NCI-H82 (cell line): ENCODE results near the gene TSR2.

ENCODE experiments used
- DNase-seq: peaks from one replicate; lab custom pipeline; 2025; lab: John Stamatoyannopoulos, UW

The TSR2 gene

GRCh38 chrX:54439960-54440871, at the start of gene TSR2:
Gene TSR2, plus strand, starts transcription at chrX:54440404. Its CDS starts 18 bp downstream, at chrX:54440422.
- DNase-seq, result peak; percentile 94

- DNase-seq, result no peak
These were observed 43.1 kb upstream of the TSR2 start for GRCh38 chrX:54397113-54397512.

- no peak for DNase-seq
These were observed 32.9 kb upstream of the TSR2 start for GRCh38 chrX:54407266-54407665.

DNA sequence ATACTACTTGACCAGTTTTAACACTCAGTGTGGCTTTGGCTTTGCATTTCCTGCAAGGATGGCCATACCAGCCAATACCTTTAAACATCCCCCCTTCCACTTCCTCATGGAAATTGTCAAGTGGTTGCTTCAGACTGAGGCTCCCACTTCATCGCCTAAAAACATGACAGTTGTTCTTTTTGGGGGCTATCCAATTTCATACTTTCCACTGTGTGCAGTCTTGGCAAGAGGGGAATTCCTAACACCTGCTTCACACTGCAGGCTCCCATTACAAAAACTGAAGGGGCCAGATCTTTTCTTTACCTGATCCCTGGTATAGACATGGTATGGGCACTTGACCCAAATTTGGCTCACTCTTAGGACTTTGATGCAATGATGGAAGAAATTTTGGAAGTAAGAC, 28.5 kb upstream of the TSR2 start:
- DNase-seq, result no peak

DNA sequence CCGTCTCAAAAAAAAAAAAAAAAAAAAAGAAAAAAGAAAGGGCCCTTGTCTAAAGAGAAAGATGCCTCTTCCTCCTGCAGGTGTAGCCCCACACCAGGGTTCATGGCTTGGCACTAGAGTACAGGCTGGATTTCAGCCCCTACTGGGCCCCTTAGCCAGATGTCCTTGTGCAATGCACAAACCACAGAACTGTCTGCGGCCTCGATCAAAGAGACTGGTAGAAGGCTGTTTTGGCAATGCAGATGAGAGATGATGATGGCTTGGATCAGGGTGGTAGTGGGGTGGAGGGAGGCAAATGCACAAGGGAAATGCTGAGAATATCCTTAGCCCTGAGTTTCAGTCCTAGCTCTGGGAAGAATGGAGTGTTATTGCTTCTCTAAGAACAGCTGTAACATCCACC, 26.5 kb upstream of the TSR2 start:
- DNase-seq, result peak; percentile 20

DNA sequence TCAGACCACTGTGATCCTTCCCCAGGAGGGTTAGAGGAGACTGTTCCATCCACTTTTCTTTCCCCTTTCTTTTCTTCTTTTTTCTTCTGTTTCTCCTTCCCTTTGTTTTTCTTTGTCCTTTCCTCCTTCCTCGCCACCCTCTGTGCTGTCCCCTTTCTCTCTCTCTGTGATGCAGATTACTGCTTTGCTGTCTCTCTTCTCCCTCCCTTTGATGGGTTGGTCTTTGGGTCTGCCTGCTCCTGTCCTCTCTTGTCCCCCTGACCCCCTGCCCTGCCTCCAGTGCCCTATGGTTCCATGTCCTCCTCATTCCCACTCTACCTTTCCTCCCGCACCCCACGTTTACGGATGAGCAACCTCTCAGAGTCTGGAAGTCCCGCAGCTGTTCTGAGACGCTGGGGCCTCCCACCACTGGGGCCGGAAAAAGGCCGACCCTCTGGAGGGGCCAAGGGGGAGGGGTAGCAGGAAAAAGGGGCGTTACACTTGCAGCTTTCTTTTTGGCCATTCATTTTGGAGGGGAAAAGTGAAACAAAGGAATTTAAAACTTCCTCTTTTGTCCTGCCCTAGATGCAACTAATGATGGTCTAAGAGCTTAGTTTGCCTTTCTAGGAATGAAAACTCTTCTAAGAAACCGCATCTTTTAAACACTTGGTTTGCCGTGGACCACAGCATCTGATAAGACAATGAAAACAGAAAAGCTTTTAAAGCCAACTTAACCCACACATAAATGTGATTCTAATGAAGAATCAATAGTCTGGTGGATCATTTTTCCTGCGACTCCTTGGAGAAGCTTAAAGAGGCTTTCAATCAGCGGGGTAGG, 24.5 kb upstream of the TSR2 start:
- no peak for DNase-seq

DNA sequence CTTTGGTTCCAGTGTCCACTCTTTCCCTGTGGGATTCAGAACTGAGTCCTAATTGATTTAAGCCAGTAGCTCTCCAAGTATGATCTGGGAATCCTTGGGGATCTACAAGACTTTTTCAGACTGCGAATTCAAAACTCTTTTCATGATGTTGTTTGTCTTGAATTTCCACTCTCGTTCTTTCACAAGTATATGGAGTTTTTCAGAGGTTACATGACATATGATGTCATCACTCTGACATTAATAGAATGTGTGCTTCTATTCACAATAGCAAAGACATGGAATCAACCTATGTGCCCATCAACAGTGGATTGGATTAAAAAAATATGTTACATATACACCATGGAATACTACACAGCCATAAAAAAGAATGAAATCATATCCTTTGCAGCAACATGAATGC, 23.2 kb upstream of the TSR2 start:
- no peak for DNase-seq

DNA sequence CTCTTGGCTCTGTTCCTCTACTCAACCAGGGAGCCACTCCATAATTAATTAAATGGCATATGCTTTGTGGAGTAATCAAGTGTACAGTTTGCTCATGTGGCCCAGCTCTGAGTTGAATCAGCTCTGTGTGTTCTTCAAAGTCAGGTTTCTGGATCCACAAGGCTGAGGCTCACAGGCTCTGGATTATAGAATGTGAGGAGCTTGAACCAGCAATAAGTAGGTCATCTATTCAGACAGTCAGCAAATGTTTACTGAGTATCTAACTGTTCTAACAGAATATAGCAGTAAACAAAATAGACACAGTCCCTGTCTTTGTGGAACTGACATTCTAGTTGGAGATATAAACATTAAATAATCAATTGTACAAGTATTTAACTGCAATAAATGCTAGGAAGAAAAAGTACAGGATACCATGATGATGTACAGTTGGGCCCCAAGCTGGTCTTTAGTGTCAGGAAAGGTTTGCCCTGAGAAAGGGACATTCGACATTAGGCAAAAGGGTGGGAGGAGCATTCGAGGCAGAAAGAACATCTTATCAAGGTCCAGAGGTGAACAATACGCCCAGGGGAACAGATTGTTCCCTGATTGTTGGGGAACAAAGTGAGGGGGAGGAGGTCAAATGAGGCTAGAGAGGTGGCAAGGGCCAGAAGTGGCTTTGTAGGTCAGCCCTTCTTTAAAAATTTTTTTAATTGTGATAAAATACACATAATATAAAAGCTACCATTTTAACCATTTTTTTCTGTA, 20.5 kb upstream of the TSR2 start:
- DNase-seq, result peak; percentile 13

- no peak for DNase-seq
These were observed 18.0 kb upstream of the TSR2 start for GRCh38 chrX:54422168-54422567.

DNA sequence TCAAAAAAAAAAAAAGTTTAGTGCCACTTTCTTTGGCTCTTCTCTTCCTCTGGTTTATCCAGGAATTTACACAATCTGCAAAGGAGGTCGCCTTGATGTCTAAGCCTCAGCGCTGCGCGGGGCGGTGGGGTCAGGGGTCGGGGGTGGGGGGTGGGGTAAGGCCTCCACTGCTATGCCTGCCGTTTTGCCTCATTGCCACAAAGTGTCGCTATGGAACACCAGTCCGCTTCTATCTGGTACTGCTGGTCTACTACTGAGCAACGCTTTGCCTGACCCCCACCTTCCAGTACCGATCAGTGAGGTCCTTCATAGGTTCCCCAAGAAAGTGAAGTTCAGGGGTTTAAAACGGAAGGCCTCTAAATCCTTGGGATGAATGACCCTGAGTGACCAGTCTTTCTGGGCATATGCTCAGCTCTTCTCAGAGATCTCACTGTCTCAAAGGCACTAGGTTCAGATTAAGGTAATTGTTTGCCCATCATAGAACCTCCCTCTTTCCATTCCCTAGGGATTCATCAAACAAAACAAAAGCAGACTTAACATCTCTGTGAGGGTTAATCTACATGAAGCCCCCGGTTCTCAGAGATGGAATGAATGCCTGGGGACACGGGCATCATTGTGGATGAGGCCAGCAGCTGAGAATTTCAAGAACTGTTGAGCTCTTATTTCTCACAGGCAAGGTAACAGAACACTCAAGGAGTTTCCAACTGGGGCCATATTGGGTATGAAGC, 16.9 kb upstream of the TSR2 start:
- no peak for DNase-seq

DNA sequence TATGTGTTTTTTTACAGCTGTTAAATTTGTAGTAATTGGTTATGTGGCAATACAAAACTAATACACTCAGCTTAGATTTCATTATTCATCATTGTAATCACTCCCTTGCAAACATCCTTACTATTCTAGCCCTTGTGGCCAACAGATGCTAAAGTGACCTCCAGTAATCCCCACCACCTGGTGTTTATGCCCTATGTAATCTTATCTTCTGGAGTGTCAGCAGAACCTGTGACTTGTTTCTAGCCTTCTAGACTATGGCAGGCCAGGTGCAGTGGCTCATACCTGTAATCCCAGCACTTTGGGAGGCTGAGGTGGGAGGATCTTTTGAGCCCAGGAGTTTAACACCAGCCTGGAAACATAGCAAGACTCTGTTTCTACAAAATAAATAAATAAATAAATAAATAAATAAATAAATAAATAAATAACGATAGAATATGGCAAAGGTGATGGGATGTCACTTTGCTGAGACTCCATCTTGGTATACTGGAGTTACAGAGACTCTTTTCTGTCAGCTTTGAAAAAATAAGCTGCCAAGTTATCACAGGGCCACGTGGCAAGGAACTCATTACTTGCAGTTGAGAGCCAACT, 12.3 kb upstream of the TSR2 start:
- peak; percentile 93 for DNase-seq

DNA sequence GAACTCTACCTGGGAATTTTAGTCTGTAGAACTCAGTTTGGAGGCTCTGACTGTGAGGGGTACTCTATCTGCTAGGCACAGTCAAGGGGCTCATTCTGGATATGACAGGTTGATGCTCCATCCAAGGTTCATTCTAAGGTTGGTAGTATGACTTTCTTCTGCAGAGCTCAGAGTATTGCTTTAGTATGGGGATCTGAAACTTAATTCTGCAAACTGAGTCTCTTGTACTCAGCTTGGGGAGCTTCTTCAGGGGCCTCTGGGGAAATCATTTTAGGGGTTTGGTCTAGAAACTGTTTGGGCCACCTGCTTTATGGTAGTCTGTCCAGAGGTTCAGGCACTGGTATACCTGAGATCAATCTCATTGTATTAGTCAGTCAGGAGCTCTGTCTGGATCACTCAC, 9.7 kb upstream of the TSR2 start:
- DNase-seq, result no peak

DNA sequence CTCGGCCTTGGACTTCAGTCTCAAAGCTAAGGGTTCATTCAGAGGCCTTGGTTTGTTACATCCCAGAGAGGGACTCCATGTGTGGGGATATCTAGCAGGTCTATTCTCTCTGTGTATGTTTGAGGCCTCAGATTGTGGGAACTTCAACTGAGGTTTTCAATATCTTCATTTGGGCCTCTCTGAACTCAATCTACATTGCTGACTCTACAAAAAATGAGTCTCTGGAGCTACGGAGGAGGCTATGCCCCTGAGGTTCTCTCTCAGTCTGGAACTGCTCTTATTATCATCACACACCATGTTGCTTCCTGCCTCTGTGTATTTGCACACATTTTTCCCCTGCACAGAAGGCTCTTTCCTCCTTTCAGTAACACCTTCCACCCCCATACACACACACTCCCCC, 5.1 kb upstream of the TSR2 start:
- no peak for DNase-seq

- no peak for DNase-seq
These were observed 2.6 kb downstream of the TSR2 start for GRCh38 chrX:54442790-54443189.

GRCh38 chrX:54444752-54445151, 4.5 kb downstream of the TSR2 start:
- no peak for DNase-seq

- no peak for DNase-seq
These were observed 5.9 kb downstream of the TSR2 start for GRCh38 chrX:54446084-54446483.

DNA sequence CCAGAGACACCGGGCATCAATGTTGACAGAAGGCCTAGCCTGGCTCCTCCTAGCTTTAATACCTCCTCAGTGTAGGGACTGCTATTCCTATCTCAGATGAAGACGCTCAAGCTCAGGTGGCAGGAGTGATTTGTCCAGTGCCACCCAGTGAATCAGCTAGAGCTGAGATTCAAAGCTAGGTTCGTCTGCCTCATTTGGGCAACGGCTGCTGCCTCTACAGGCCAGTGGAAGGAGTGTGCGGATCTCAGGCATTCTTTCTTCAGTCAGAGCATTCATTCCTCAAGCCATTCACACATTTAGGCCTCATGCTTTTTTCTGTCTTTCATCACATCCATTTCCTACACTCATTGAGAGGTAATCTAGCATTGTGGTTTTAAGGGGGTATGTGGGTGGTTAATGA, 7.3 kb downstream of the TSR2 start:
- DNase-seq, result peak; percentile 52

DNA sequence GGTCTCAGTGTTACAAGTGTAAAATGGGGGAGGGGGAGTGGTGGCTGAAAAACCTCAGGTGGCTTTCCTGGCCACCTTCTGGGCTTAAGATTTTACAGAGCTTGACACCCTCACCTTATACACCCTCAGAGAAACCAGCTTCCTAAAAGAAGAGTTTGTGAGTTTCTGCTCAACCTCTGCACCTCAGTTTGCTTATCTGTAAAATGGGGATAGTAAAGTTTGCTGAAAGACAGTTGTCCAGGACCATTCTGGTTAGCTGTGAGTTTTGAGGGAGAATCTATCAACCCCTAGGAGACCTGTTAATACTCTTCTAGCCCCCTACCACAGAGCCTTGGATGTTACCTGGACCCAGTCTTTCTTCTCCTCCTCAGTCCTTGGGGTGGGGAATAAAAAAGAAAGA, 9.7 kb downstream of the TSR2 start:
- DNase-seq, result no peak

DNA sequence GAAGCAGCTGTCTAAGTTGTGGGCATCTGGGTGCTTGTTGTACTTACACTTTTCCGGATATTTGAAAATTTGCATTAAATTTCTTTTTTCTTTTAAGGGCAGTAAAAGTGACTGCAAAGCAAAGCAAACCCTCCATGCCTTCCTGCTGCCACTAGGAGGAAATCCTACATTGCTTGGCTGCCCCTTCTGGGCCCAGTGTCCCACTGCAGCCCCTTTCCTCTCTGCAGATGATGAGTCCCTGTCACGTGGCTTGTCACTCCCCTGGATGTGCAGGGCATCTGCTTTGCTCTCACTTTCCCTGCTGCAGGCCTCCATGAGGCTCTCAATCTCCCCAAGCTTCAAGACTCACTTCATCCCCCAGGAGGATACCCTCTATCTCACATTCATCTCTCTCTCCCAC, 12.7 kb downstream of the TSR2 start:
- DNase-seq, result peak; percentile 80

DNA sequence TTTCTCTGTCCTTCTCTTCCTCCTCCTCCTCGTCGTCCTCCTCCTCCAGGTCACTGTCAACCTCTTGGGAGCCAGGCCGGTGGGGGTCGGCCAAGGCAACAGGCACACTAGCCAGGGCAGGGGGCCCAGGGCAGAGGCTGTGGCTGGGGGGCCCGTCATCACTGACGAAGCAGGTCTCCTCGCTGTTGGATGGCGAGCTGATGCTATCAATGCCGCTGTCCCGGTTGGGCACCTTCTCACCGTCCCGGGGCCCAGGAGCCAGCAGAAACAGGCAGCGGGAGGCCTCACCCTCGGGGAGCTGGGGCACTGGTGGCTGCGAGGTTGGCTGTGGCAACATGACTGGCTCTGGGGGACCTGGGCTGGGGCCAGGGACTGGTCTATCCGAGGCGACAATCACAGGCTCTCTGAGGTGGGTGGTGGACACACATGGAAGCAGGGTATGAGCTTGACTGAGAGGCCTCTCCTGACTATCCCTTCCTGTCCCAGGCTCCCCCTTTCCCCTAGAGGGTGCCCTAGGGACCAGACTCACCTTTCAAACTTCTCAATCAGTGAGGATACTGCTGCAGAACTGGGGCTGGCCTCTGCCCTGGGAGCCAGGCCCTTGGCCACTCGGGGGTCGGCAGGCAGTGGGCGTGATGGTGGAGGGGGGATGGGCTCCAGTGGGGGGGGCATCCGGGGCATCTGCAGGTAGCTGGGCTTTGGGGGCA, 30.0 kb downstream of the TSR2 start:
- no peak for DNase-seq
